ENCODE results near the gene VPS13C.

The VPS13C gene

DNA sequence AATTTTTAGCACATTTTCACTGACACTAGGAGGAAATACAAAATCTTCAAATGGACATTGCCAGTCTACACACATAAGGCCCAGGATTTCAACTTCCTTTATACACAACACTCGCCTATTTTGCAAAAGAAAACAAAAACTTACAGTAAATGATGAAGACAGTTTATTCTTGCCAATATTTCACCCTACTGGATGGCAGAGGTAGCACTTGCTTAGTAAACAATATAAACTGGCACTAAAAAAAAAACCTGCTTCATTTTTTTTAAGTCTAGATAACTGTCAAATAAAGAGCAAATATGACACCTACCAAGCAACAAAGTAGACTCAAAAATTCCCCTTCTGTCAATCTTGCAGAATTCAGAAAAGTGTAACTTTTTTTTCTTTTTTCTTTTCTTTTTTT is 204.0 kb downstream of the VPS13C start:
- DNase-seq (ENCODE audit: low read depth in 2 of 2), result no peak

DNA sequence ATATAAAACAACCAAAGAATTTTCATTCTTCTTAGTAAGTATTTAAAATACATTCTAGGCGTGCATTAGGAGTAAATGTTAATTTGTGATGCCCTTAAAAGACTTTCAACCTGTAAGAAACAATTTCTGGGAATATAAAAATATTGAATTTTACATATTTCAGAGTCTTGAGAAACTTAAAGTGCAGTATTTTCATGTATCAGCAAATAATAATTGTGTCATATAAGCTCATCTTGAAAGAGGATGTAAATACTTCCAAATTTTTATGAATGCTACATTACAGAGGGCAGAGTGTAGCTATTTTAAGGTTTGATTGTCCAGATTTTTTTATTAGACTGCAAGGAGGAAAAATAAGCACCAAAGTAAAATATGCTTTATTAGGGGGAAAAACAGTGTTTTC is 207.1 kb downstream of the VPS13C start:
- DNase-seq (ENCODE audit: low read depth in 2 of 2), result no peak

DNA sequence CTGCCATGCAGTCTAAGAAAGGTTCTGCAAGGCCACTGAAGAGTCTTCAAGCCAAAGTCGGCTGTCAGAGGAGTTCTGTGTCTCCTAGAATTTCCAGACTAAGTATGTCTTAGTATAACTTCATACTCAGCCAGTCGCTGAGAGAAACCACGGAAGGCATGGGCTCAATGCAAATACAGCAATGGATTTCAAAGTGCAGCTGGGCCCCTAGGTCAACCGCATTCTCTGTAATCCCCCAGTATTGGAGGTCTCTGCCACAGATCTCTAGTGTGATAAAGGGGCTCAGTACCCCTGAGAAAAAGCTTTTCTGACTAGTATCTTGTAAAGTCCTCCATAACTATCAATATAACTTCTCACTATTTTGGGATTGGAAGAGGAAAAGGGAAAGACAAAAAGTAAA is 208.3 kb downstream of the VPS13C start:
- DNase-seq (ENCODE audit: low read depth in 2 of 2), result no peak

DNA sequence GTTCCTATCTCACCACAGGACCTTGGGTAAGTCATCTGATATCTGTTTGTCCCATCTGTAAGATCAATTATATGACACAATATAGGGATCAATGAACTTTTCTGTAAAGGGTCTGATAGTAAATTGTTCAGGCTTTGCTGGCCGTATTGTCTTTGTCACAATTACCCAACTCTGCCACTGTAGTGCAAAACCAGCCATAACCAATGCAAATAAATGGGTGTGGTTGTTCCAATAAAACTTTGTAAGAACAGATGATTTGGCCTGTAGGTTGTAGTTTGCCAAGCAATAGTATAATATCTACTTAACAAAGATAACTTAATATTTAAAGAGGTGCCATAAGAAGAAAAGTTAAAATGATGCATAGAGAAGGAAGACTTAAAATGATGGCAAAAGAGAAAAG is 210.8 kb downstream of the VPS13C start:
- no peak for DNase-seq (ENCODE audit: low read depth in 2 of 2)

DNA sequence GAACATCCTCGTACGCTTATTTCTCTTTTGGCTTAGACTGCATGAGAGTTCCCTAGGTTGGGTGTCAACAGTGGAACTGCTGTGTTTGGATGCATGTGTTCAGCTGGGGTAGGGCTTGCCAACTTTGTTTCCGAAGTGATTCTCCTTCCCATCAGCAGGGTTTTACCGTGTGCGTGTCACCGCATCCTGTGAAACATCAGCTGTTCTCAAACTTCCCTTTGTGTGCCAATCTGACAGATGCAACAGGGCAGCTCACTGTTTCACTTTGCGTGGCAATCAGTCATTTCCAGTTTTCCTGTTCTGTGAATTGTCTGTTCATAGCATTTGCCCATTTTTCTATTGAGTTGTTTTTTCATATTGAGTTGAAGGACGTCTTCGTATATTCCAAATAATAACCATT is 218.8 kb downstream of the VPS13C start:
- no peak for DNase-seq (ENCODE audit: low read depth in 2 of 2)

DNA sequence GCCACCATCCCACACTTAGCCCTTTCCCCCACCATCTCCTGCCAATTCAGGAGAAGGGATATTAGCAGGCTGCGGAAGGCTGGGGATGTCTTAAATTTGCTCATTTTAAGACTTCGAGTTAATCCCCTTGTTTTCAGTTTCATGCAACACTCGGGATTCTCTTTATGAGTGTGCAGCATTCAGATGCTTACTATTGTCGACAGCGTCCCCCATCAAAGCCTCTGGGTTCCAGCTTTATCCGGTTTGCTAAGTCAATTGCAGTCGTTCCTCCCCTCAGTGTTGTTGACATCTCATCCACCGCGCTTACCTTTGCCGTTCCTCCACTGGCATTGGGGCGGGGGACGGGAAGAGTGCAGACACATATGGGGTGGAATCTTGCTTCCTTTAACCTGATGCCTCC is 220.2 kb downstream of the VPS13C start:
- DNase-seq (ENCODE audit: low read depth in 2 of 2), result no peak

DNA sequence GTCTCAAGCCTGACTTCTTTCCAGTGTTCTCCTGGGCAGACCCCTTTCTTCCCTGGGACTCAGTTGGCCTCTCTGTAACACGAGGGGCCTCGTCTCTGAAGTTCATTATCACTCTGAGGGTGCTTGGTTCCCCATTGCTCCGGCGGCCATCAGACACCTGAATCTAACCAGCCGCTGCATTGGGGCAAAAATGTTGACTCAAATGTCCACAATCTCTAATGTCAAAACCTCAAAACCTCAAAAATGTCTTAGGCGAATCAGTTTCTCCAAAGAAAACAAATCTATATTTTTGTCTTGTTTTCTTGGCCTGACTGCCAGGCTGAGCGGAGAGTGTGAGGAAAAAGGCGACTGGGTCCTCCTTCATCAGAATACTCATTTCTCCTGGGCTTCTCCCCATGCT is 220.7 kb downstream of the VPS13C start:
- DNase-seq (ENCODE audit: low read depth in 2 of 2), result no peak

DNA sequence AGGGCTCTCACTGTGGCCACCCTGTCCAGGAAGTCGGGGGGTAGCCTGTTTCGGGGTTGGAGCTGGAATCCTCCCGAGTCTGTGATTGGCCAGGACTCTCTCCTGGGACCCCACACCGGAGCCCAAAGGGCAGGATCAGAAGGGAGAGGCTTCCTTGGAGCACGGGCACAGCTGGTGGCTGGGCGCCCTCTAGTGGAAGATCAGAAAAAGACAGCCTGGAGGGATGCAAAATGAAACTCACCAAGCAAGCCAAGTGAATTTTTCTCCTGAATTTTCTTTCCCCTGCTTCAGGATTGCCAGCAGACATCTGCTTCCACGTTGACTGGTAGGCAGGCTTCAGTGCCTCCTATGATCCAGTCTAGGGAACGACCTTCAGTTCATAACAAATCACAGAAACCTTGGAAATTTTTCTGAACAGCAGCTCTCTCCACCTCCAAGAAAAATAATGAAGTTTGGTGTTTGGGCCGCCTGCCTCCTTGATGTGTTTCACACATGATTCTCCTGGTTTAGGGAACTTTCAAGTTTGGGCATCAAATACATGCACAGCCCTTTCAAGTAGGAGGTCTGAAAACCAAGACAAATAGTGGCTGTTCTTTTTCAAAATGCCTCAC is 224.6 kb downstream of the VPS13C start:
- DNase-seq (ENCODE audit: low read depth in 2 of 2), result peak; percentile 17 to 51

DNA sequence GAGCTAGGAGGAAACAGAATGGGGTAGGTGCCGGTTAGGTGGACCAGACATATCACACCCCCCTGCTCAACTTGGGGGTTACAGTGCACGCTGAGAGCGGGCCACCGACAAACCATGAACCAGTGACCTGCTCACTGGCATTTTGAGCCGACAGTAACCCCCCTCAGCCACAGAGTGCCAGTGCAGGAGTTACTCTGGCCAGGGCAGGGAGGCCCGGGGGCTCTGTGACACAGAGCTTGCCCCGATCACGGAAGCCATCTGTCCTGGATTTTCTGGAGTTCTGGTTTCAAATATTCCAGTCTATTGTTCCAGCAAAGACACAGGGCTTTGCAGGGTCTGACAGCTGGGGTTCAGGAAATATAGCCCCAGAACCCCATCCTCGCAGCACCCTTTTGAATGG is 225.2 kb downstream of the VPS13C start:
- no peak for DNase-seq (ENCODE audit: low read depth in 2 of 2)

DNA sequence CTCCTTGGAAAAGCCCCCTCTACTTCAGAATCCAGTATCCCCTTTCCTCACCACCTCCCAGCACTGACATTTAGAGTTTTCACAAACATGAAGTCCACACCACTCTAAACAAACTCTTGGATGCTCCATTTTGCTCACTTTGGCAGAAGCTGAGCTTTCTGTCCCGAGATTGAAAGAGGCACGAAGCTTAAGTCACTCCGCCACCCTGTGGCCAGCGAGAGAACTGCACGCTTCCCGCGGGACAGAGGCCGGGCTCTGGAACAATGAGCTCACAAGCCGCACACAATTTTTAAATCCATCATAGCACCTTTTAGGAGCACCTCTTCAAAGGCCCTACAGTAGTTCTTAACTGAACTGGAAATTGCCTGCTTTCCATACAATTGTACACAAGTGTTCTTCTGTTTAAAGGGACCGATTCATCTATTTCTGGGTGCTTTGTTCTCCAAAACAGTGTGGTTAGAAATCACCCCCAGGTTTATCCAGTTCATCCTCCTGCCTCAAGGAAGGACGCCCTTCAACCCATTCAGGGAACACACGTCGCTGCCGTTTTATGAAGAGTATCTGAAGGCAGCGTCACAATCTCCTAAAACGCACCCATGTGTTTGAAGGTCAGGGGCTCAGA is 226.1 kb downstream of the VPS13C start:
- peak; percentile 39 to 72 for DNase-seq (ENCODE audit: low read depth in 2 of 2)

DNA sequence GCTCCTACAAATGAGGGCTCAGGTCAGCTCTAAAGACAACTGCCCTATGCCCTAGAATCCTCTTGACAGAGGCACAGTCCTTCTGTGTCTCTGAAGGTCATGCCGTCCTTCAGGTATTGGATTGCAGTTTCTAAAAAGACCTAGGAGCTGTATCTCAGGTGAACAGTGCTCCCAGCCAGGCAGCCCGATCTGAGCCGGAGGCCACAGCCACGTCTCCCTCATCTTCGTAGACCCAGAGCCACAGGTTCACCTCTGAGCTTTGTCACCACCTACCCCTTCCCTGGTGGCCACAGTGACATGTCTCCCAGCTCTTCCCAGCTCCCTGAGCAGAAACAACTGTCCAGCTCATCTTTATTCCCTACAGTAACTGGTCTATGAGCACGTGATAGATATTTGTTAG is 228.0 kb downstream of the VPS13C start:
- DNase-seq (ENCODE audit: low read depth in 2 of 2), result no peak

DNA sequence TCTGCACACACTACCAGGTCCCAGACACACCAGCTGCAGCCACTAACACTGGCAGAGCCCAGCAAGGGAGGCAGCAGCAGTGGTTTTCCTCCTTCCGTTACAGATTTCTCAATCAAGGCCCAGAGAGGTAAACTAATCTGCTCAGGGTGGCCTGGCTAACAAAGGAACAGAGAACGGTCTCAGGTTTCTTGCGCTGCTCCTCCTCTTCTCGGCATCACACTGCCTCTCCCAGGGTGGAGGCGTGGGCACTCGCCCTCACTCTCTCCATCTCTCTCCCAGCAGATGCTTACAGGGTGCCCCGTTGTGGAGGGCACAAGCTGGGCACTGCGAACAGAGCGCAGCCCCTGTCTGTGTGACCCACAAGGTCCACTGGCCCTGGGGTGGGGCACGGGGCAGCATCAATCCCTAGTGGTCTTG is 228.7 kb downstream of the VPS13C start:
- no peak for DNase-seq (ENCODE audit: low read depth in 2 of 2)

DNA sequence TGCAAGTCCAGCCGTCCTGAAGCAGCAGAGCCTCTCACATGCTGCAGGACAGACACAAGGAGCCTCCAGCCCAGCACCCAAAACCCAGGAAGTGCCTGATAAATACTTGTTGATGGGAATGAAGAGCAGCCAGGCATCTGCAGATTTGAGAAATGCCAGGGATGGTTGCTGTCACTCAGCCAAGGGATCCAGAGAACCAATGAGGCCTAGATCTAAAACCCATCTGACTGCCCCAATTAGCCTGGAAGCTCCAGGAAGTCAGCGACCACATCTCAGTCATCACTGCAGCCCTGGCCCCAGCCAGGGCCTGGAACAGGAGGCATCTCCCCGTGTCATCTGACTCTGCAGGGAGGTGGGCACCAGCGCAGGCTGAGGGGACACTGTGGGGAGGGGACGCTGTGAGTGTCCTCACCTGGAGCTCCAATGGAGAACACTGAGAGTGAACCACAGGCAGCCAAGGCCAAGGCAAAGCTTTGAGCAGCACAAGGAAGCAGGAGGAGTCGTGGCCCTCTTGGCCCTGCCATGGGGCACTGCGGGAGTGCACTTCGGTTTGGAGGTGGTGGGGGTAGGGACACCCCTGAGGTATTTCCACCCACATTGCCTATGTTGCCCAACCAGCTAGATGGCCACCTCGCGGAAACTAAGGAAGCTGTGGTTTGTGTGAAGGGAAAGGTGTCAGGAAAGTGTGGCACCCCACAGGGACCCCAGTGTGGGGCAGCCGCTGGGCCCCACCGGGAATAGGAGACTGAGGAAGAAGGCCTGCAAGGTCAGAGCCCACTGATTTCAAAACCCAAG is 229.5 kb downstream of the VPS13C start:
- no peak for DNase-seq (ENCODE audit: low read depth in 2 of 2)

DNA sequence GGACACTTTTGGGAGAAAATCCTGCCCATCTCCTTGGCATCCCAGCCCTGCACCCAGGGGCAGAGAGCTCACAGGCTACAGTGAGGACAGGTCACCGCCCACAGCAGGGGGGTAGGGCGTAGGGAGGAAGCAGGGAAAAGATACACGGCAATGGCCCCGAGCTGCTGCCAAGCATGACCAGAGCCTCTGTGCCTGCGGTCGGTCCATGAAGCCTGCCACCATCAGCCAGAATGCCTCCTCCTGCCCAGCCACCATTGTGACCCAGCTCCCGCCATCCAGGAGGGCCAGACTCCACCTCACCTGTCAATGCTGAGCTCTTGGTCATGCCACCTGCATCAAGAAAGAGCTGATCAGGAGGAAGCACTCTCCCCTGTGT is 230.7 kb downstream of the VPS13C start:
- DNase-seq (ENCODE audit: low read depth in 2 of 2), result no peak

DNA sequence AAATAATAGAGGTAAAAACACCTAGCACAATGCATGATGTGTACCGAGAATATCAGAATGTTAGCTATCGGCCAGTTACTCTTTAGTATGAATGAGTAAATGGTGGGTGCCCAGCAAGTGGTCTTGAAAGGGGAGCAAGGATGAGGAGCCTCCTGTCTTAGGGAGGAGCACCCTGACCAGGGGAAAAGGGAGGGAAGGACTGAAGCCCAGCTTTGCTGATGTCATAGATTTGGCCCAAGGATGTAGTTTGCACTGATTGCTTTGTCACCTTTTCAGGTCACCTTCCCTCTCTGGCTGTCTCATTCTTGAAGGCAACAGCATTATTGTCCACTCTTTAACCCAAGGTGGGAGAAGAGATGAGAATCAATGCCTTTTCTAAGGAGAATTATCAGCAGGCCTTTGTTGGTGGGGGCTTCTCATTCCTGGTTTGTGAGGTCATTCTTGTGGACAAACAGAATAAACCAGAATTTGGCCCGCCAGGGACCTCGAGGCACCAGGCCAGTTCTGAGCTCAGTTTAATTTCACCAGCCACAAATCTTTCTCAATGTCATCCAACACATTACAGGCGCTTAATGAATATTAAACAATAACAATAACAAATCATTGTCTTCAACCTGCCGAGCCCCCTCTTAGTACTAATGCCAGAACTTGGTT is 231.3 kb downstream of the VPS13C start:
- DNase-seq (ENCODE audit: low read depth in 2 of 2), result no peak

DNA sequence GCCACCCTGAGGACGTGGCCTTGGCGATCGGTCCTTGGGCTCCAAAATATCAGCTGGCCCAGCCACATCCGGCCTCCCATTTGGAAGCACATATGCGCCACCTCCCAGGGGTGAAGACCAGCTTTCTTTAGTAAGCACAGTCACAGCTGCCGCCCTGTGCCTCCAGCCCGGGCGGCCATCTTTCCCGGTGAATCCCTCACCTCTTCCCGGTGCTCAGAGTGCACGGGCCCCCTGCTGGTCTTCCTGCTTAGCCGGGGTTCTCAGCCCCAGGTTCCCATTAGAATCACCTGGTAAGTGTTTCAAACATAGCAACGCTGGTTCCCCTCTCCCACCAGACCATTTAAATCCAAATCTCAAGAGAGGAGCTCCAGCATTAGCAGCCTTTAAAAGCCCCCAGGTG is 232.2 kb downstream of the VPS13C start:
- no peak for DNase-seq (ENCODE audit: low read depth in 2 of 2)

DNA sequence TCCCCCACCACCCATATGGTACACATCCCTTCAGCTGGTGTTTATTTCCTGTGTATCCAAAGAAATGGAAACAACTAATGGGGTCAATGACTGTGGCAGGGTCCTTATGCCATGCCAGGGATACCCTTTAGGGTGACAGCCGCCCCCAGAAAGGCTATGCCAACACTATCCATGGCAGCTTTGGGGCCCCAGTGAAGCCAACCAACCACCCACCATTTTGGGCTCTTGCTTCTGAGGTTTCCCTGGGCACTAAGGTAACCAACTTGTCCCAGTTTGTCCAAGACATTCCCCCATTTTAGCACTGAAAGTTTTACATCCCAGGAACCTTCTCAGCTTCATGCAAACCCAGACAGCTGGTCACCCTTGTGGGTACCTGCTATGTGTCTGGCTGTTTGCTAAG is 233.1 kb downstream of the VPS13C start:
- DNase-seq (ENCODE audit: low read depth in 2 of 2), result no peak

DNA sequence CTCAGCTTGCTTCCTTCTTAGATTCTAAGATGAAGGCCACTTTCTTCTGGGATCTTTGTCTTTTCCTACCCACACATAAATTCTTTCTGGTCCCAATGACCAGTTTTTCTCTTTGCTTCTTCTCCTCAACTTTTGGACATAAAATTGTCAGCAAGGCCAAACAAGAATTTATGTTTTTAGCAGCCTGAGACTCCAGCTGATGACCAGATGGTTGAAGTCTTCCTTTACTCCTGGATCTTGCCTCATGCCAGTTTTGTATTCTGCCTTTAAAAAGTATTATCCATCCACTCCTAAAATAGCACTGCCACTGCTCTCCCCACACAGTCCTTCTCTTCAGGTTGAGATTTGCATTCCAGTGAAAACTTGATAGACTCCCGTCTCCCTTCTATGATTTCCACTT is 236.0 kb downstream of the VPS13C start:
- DNase-seq (ENCODE audit: low read depth in 2 of 2), result no peak

DNA sequence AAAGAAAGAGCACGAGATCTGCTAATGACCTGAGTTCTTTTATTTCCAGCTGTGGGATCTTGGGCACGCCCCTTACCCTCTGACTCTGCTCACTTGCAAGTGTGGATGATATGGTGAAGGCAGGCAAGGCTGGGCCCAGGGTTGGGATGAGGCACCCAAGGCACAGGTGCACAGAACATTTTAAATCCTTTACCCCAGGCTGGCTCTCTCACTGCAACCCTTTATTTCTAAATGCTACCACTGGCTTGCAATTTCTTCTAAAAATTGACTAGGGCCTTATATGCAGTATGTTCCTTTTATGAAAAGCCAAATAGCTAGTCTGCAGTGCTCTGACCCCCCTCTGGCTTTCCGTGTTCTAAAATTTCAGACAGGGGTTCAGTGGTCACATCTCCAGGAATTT is 237.7 kb downstream of the VPS13C start:
- no peak for DNase-seq (ENCODE audit: low read depth in 2 of 2)

DNA sequence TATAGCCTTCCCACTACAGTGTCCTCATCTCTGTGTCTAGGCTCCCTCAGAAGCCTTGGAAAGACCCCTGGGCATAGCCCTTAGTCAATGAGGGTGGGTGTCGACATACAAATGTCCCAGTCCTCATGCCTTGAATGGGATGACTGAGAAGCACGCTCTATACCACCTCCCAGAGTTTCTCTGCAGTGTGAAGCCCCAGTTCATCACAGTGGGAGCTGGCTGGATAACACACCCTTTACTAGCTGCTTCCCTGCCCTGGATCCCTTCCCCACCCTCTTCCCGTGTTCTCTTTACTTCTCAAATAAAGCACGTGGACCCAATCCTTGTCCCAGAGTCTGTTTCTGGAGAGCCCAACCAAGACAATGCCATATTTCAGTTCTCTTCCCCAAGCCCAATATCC is 239.3 kb downstream of the VPS13C start:
- DNase-seq (ENCODE audit: low read depth in 2 of 2), result no peak

DNA sequence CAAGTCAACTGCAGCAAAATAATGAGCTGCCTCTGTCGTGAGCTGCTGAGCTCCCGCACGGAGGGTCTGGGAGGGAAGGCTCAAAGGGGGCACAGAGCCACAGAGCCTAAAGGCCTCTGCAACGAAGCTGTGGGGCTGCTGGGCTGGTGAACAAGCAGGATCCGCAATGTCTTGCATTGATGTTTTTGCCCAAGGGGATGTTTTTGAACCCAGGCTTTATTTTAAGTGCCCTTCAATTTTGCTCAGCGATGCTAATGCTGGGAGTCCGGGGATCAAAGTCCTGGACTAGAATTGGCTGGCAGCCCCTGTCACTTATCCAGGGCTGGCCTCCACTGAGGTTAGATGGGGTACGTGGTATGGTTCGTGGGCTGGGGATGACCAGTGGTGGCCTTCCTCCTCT is 240.0 kb downstream of the VPS13C start:
- no peak for DNase-seq (ENCODE audit: low read depth in 2 of 2)

DNA sequence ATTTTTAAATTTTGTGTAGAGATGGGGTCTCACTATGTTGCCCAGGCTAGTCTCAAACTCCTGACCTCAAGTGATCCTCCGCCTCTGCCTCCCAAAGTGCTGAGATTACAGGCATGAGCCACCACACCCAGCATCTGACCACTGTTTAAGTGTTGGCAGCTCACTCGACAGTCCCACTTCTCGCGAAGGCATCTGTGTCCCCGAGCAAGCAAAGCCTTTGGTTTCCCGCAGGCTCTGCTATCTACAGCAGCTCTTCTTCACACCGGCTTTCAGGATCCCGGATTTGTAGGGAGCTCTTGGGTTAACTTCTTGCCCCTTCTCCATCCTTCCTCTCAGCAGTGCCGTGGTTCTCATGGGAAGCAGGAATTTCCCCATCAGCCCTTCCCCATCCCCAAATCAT is 240.9 kb downstream of the VPS13C start:
- no peak for DNase-seq (ENCODE audit: low read depth in 2 of 2)

DNA sequence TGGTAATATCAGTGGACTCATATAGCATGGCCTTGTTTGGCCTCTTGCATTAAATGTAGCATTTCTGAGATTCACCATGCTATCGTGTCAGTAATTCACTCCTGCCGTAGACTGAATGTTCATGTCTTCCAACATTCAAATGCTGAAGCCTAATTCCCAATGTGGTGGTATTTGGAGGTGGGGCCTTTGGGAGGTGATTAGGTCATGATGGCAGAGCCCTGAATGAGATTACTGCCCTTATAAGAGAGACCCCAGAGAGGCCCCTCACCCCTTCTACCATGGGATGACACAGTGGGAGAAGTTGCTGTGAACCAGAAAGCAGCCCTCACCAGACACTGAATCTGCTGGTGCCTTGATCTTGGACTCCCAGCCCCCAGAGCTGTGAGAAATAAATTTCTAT is 241.4 kb downstream of the VPS13C start:
- no peak for DNase-seq (ENCODE audit: low read depth in 2 of 2)
